HEK293 (cell line): ENCODE data around the gene KCNC1.

Experiments
- CTCF ChIA-PET: fragments of 350-600 bp; formaldehyde crosslinking; extraction: SDS; loops from one replicate; lab custom pipeline; 2021; ENCODE audit warnings: antibody characterized with exemption; lab: Yijun Ruan, JAX
- POLR2A ChIA-PET: fragments of 300-600 bp; formaldehyde crosslinking; extraction: SDS; loops from one replicate; lab custom pipeline; 2020; ENCODE audit warnings: antibody characterized with exemption, inconsistent platforms; lab: Yijun Ruan, JAX
- H3K27ac ChIP-seq: fragments of 200-500 bp; sonication (Bioruptor generic); 2 replicates; pipeline ENCODE4 v1.5.1; 2014; ENCODE audit warnings: low read depth, low read length, control low read depth, inconsistent platforms; ENCODE audit errors: extremely low read depth
- H3K36me3 ChIP-seq, 2 experiments: fragments of 200-500 bp in 1 of 2; sonication (Bioruptor generic) in 1 of 2; 1 replicate in 1 of 2; 2 replicates in 1 of 2; pipeline ENCODE4 v1.5.1; 2014 to 2017; ENCODE audit warnings: inconsistent platforms in 2 of 2, low read length in 2 of 2; ENCODE audit not compliant: control insufficient read depth in 2 of 2, insufficient read depth in 1 of 2
- H3K4me1 ChIP-seq: fragments of 200-500 bp; sonication (Bioruptor generic); 2 replicates; pipeline ENCODE4 v1.5.1; 2014; ENCODE audit warnings: mild to moderate bottlenecking, low read length, inconsistent platforms; ENCODE audit not compliant: control insufficient read depth, insufficient read depth
- H3K4me3 ChIP-seq: 2 replicates; pipeline ENCODE4 v1.5.1; 2011; ENCODE audit warnings: low read depth, mild to moderate bottlenecking, control low read depth, low read length, moderate library complexity
- H3K9me3 ChIP-seq: fragments of 200-500 bp; sonication (Bioruptor generic); 2 replicates; pipeline ENCODE4 v1.5.1; 2014; ENCODE audit warnings: low read depth, low read length, inconsistent platforms; ENCODE audit not compliant: control insufficient read depth, insufficient read depth
- FEZF1 ChIP-seq: fragments of 450-650 bp; formaldehyde crosslinking; IDR thresholded peaks from 2 replicates; pipeline ENCODE4 v1.5.1; 2016; ENCODE audit warnings: missing biosample characterization, missing genetic modification characterization
- HOXD13 ChIP-seq: sonication (generic); formaldehyde crosslinking; IDR thresholded peaks from 2 replicates; pipeline ENCODE4 v1.8.0; 2022; ENCODE audit warnings: missing genetic modification reagents, borderline replicate concordance
- KLF1 ChIP-seq: fragments of 450-650 bp; formaldehyde crosslinking; IDR thresholded peaks from 2 replicates; pipeline ENCODE4 v1.5.1; 2016; ENCODE audit warnings: missing biosample characterization, missing genetic modification characterization
- PRDM1 ChIP-seq: fragments of 450-650 bp; formaldehyde crosslinking; IDR thresholded peaks from 2 replicates; pipeline ENCODE4; 2016; ENCODE audit warnings: missing biosample characterization, missing genetic modification characterization
- TRIM28 ChIP-seq: IDR thresholded peaks from 2 replicates; pipeline ENCODE4 v1.6.1; 2011; ENCODE audit warnings: low read length, control low read depth, borderline replicate concordance
- ZBTB1 ChIP-seq: fragments of 450-650 bp; formaldehyde crosslinking; IDR thresholded peaks from 2 replicates; pipeline ENCODE4 v1.5.1; 2016; ENCODE audit warnings: missing biosample characterization, missing genetic modification characterization
- ZBTB17 ChIP-seq: fragments of 450-650 bp; formaldehyde crosslinking; IDR thresholded peaks from 2 replicates; pipeline ENCODE4 v1.5.1; 2016; ENCODE audit warnings: missing biosample characterization, missing genetic modification characterization
- ZBTB20 ChIP-seq: fragments of 450-650 bp; formaldehyde crosslinking; IDR thresholded peaks from 2 replicates; pipeline ENCODE4 v1.5.1; 2016; ENCODE audit warnings: missing biosample characterization, missing genetic modification characterization
- ZEB2 ChIP-seq: fragments of 450-650 bp; formaldehyde crosslinking; IDR thresholded peaks from 2 replicates; pipeline ENCODE4 v1.5.1; 2016; ENCODE audit warnings: missing biosample characterization, missing genetic modification characterization
- ZFHX2 ChIP-seq: fragments of 450-650 bp; formaldehyde crosslinking; conservative IDR thresholded peaks from 2 replicates; pipeline ENCODE4 v1.5.1; 2016; ENCODE audit warnings: missing biosample characterization, missing genetic modification characterization
- ZNF114 ChIP-seq: fragments of 450-650 bp; formaldehyde crosslinking; IDR thresholded peaks from 2 replicates; pipeline ENCODE4 v1.5.0; 2017; ENCODE audit warnings: missing biosample characterization, missing genetic modification characterization
- ZNF157 ChIP-seq: fragments of 450-650 bp; formaldehyde crosslinking; IDR thresholded peaks from 2 replicates; pipeline ENCODE4 v1.5.1; 2016; ENCODE audit warnings: missing biosample characterization, missing genetic modification characterization
- ZNF169 ChIP-seq: fragments of 450-650 bp; formaldehyde crosslinking; IDR thresholded peaks from 2 replicates; pipeline ENCODE4 v1.5.1; 2016; ENCODE audit warnings: missing biosample characterization, missing genetic modification characterization
- ZNF174 ChIP-seq: fragments of 450-650 bp; formaldehyde crosslinking; IDR thresholded peaks from 2 replicates; pipeline ENCODE4 v1.5.0; 2017; ENCODE audit warnings: missing biosample characterization, mild to moderate bottlenecking, missing genetic modification characterization
- ZNF2 ChIP-seq: fragments of 450-650 bp; formaldehyde crosslinking; IDR thresholded peaks from 2 replicates; pipeline ENCODE4 v1.5.1; 2016; ENCODE audit warnings: missing biosample characterization, missing genetic modification characterization
- ZNF324 ChIP-seq: fragments of 450-650 bp; formaldehyde crosslinking; IDR thresholded peaks from 2 replicates; pipeline ENCODE4 v1.5.1; 2016; ENCODE audit warnings: missing biosample characterization, missing genetic modification characterization
- ZNF350 ChIP-seq: fragments of 450-650 bp; formaldehyde crosslinking; IDR thresholded peaks from 2 replicates; pipeline ENCODE4 v1.5.0; 2017; ENCODE audit warnings: missing biosample characterization, mild to moderate bottlenecking, missing genetic modification characterization
- ZNF423 ChIP-seq: fragments of 450-650 bp; formaldehyde crosslinking; IDR thresholded peaks from 2 replicates; pipeline ENCODE4 v1.5.1; 2016; ENCODE audit warnings: missing biosample characterization, missing genetic modification characterization
- ZNF510 ChIP-seq: fragments of 450-650 bp; formaldehyde crosslinking; IDR thresholded peaks from 2 replicates; pipeline ENCODE4 v1.5.1; 2018; ENCODE audit warnings: mild to moderate bottlenecking, missing genetic modification characterization, missing biosample characterization; ENCODE audit not compliant: insufficient replicate concordance
- ZNF514 ChIP-seq: fragments of 450-650 bp; formaldehyde crosslinking; IDR thresholded peaks from 2 replicates; pipeline ENCODE4 v1.5.1; 2016; ENCODE audit warnings: missing biosample characterization, missing genetic modification characterization
- ZNF544 ChIP-seq: fragments of 450-650 bp; formaldehyde crosslinking; IDR thresholded peaks from 2 replicates; pipeline ENCODE4 v1.5.0; 2017; ENCODE audit warnings: missing biosample characterization, missing genetic modification characterization
- ZNF571 ChIP-seq: fragments of 450-650 bp; formaldehyde crosslinking; IDR thresholded peaks from 2 replicates; pipeline ENCODE4 v1.5.0; 2017; ENCODE audit warnings: missing biosample characterization, missing genetic modification characterization
- ZNF585B ChIP-seq: fragments of 450-650 bp; formaldehyde crosslinking; IDR thresholded peaks from 2 replicates; pipeline ENCODE4 v1.5.1; 2016; ENCODE audit warnings: missing biosample characterization, missing genetic modification characterization
- ZNF624 ChIP-seq: fragments of 450-650 bp; formaldehyde crosslinking; IDR thresholded peaks from 2 replicates; pipeline ENCODE4 v1.5.1; 2017; ENCODE audit warnings: missing biosample characterization, missing genetic modification characterization
- ZNF792 ChIP-seq: fragments of 450-650 bp; formaldehyde crosslinking; IDR thresholded peaks from 2 replicates; pipeline ENCODE4 v1.5.1; 2016; ENCODE audit warnings: missing biosample characterization, missing genetic modification characterization
- TF ChIP-seq, protein P1 (sequence below): fragments of 450-650 bp; formaldehyde crosslinking; IDR thresholded peaks from 2 replicates; pipeline ENCODE4 v1.5.1; 2016; ENCODE audit warnings: missing biosample characterization, missing genetic modification characterization
- TF ChIP-seq, protein P2 (sequence below): fragments of 450-650 bp; formaldehyde crosslinking; IDR thresholded peaks from 2 replicates; pipeline ENCODE4 v1.5.1; 2017; ENCODE audit warnings: missing biosample characterization, missing genetic modification characterization
- TF ChIP-seq, protein P3 (sequence below): fragments of 450-650 bp; formaldehyde crosslinking; IDR thresholded peaks from 2 replicates; pipeline ENCODE4 v1.5.0; 2017; ENCODE audit warnings: missing biosample characterization, missing genetic modification characterization, borderline replicate concordance
- TF ChIP-seq, protein P4 (sequence below): fragments of 450-650 bp; formaldehyde crosslinking; IDR thresholded peaks from 2 replicates; pipeline ENCODE4 v1.5.1; 2017; ENCODE audit warnings: missing biosample characterization, missing genetic modification characterization

KCNC1 gene

DNA sequence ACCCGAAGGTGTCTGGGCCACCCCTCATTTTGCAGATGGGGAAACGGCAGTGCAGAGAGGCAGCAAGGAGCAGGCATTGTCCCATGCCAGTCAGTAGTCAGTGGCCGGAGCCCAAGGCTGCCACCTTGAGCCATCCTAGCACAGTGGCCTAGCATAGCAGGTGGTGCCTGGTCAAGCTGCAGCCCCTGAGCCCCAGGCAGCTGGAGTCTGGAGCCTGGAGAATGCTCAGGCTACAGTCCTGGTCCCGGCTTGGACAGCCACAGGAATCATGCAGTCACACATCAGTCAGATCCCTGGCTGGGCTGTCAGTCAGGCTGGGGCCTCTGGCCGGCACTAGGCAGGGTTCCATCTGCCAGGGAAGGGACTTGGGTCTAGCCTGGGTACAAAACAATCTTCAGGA lies 18.6 kb downstream of the KCNC1 start:
- H3K9me3 ChIP-seq, result no peaks in the 10 kb centered on the region
- H3K36me3 ChIP-seq, result no peaks in the 10 kb centered on the region
- ChIA-PET POLR2A (no interaction called here), CTCF (interaction anchor here (1.5 kb wide), 1 partner anchor 225 kb away, joined by 8 read pairs; no protein-coding TSS in a partner anchor)
- H3K4me1 ChIP-seq, result no peaks in the 10 kb centered on the region
- H3K27ac ChIP-seq, result no peak overlapping the region
- no peak overlapping the region for H3K4me3 ChIP-seq
- TF ChIP-seq ZNF423 (tag by site-specific recombination) (no peak), ZBTB20 (no peak), ZNF114 (tag by site-specific recombination) (no peak), ZNF571 (tag by site-specific recombination) (no peak), KLF1 (no peak), ZNF510 (tag by site-specific recombination) (no peak), PRDM1 (tag by site-specific recombination) (no peak), ZBTB1 (tag by site-specific recombination) (no peak), ZNF624 (tag by site-specific recombination) (no peak), ZNF585B (tag by site-specific recombination) (no peak), ZNF350 (tag by site-specific recombination) (no peak), ZEB2 (no peak), ZNF169 (tag by site-specific recombination) (no peak), FEZF1 (tag by site-specific recombination) (no peak)
- TF ChIP-seq, protein P1, sequence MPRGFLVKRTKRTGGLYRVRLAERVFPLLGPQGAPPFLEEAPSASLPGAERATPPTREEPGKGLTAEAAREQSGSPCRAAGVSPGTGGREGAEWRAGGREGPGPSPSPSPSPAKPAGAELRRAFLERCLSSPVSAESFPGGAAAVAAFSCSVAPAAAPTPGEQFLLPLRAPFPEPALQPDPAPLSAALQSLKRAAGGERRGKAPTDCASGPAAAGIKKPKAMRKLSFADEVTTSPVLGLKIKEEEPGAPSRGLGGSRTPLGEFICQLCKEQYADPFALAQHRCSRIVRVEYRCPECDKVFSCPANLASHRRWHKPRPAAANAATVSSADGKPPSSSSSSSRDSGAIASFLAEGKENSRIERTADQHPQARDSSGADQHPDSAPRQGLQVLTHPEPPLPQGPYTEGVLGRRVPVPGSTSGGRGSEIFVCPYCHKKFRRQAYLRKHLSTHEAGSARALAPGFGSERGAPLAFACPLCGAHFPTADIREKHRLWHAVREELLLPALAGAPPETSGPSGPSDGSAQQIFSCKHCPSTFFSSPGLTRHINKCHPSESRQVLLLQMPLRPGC (tag by site-specific recombination), result no peak
- TF ChIP-seq, protein P2, sequence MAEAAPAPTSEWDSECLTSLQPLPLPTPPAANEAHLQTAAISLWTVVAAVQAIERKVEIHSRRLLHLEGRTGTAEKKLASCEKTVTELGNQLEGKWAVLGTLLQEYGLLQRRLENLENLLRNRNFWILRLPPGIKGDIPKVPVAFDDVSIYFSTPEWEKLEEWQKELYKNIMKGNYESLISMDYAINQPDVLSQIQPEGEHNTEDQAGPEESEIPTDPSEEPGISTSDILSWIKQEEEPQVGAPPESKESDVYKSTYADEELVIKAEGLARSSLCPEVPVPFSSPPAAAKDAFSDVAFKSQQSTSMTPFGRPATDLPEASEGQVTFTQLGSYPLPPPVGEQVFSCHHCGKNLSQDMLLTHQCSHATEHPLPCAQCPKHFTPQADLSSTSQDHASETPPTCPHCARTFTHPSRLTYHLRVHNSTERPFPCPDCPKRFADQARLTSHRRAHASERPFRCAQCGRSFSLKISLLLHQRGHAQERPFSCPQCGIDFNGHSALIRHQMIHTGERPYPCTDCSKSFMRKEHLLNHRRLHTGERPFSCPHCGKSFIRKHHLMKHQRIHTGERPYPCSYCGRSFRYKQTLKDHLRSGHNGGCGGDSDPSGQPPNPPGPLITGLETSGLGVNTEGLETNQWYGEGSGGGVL (tag by site-specific recombination), result no peak
- TF ChIP-seq, protein P3, sequence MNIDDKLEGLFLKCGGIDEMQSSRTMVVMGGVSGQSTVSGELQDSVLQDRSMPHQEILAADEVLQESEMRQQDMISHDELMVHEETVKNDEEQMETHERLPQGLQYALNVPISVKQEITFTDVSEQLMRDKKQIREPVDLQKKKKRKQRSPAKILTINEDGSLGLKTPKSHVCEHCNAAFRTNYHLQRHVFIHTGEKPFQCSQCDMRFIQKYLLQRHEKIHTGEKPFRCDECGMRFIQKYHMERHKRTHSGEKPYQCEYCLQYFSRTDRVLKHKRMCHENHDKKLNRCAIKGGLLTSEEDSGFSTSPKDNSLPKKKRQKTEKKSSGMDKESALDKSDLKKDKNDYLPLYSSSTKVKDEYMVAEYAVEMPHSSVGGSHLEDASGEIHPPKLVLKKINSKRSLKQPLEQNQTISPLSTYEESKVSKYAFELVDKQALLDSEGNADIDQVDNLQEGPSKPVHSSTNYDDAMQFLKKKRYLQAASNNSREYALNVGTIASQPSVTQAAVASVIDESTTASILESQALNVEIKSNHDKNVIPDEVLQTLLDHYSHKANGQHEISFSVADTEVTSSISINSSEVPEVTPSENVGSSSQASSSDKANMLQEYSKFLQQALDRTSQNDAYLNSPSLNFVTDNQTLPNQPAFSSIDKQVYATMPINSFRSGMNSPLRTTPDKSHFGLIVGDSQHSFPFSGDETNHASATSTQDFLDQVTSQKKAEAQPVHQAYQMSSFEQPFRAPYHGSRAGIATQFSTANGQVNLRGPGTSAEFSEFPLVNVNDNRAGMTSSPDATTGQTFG (tag by site-specific recombination), result no peak
- TF ChIP-seq, protein P4, sequence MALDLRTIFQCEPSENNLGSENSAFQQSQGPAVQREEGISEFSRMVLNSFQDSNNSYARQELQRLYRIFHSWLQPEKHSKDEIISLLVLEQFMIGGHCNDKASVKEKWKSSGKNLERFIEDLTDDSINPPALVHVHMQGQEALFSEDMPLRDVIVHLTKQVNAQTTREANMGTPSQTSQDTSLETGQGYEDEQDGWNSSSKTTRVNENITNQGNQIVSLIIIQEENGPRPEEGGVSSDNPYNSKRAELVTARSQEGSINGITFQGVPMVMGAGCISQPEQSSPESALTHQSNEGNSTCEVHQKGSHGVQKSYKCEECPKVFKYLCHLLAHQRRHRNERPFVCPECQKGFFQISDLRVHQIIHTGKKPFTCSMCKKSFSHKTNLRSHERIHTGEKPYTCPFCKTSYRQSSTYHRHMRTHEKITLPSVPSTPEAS (tag by site-specific recombination), result no peak
- TF ChIP-seq, all 188 proteins: peak for 0

DNA sequence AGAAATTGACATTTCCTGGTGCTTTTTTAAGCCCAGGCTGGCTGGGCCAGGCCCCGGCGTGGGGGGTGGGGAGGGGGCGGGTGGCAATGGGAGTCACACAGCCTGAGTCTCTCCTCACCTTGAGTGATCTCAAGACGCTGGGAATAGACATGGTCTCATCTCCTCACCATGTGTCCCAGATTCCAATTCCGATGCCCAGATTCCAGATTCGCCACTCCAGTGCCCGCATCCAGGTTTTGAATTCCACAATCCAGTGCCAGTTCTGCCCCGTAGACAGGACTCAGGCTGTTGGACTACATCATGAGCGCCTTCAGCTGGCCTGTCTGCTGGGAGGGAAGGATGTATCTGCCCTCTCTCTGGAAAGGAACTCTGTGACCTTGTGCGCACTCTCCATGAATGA lies 19.1 kb downstream of the KCNC1 start:
- ChIA-PET CTCF (no interaction called here), POLR2A (no interaction called here)
- H3K4me3 ChIP-seq, result no peak overlapping the region
- H3K36me3 ChIP-seq, result no peaks in the 10 kb centered on the region
- H3K9me3 ChIP-seq, result no peaks in the 10 kb centered on the region
- no peaks in the 10 kb centered on the region for H3K4me1 ChIP-seq
- H3K27ac ChIP-seq, result no peak overlapping the region
- no peak for TF ChIP-seq HOXD13 (CRISPR knock-in tag)
- TF ChIP-seq ZNF792, result no peak
- TF ChIP-seq, protein P4 (tag by site-specific recombination), result no peak
- TF ChIP-seq ZNF624 (tag by site-specific recombination), result no peak
- TF ChIP-seq ZFHX2, result no peak
- TF ChIP-seq ZNF2, result no peak
- no peak for TF ChIP-seq ZNF544
- no peak for TF ChIP-seq ZNF174 (tag by site-specific recombination)
- no peak for TF ChIP-seq ZNF514 (tag by site-specific recombination)
- no peak for TF ChIP-seq ZNF324 (tag by site-specific recombination)
- TF ChIP-seq TRIM28, result no peak
- TF ChIP-seq ZBTB17 (tag by site-specific recombination), result no peak
- TF ChIP-seq ZNF157, result no peak
